KG1 (cell line): ENCODE measurements around the gene ALK.

ENCODE experiments used
- DNase-seq: peaks from one replicate; lab custom pipeline; 2025; lab: John Stamatoyannopoulos, UW

Gene ALK

GRCh38 chr2:29447513-29447912 lies 473.9 kb downstream of the ALK start:
- no peak for DNase-seq

GRCh38 chr2:29446847-29447246 lies 474.5 kb downstream of the ALK start:
- DNase-seq, result no peak

- DNase-seq, result no peak
These were observed 477.2 kb downstream of the ALK start for GRCh38 chr2:29444150-29444549.

GRCh38 chr2:29443627-29444026 lies 477.8 kb downstream of the ALK start:
- DNase-seq, result no peak

- no peak for DNase-seq
These were observed 478.2 kb downstream of the ALK start for GRCh38 chr2:29443151-29443550.

- DNase-seq, result no peak
These were observed 480.3 kb downstream of the ALK start for GRCh38 chr2:29440921-29441623.

GRCh38 chr2:29433920-29434319 lies 487.5 kb downstream of the ALK start:
- no peak for DNase-seq

- no peak for DNase-seq
These were observed 488.3 kb downstream of the ALK start for GRCh38 chr2:29433128-29433527.

GRCh38 chr2:29431485-29431884 lies 489.9 kb downstream of the ALK start:
- DNase-seq, result no peak

- no peak for DNase-seq
These were observed 490.8 kb downstream of the ALK start for GRCh38 chr2:29430382-29431112.

- DNase-seq, result no peak
These were observed 495.0 kb downstream of the ALK start for GRCh38 chr2:29426354-29426753.

GRCh38 chr2:29425866-29426265 lies 495.5 kb downstream of the ALK start:
- DNase-seq, result no peak

- no peak for DNase-seq
These were observed 498.2 kb downstream of the ALK start for GRCh38 chr2:29423061-29423666.

- no peak for DNase-seq
These were observed 500.2 kb downstream of the ALK start for GRCh38 chr2:29420999-29421782.

- no peak for DNase-seq
These were observed 500.9 kb downstream of the ALK start for GRCh38 chr2:29420464-29420863.

- no peak for DNase-seq
These were observed 503.8 kb downstream of the ALK start for GRCh38 chr2:29417630-29418029.

GRCh38 chr2:29412197-29412925 lies 509.0 kb downstream of the ALK start:
- DNase-seq, result no peak

GRCh38 chr2:29405707-29406106 lies 515.7 kb downstream of the ALK start:
- DNase-seq, result no peak

- no peak for DNase-seq
These were observed 516.1 kb downstream of the ALK start for GRCh38 chr2:29405266-29405665.

GRCh38 chr2:29401994-29402393 lies 519.4 kb downstream of the ALK start:
- no peak for DNase-seq

GRCh38 chr2:29400930-29401653 lies 520.3 kb downstream of the ALK start:
- DNase-seq, result no peak
